Stimulated activated naive CD4-positive, alpha-beta T cell (primary cell): ENCODE data around the gene CSTF2.

Experiments
- DNase-seq, 6 experiments: peaks; one replicate each; lab custom pipeline; 2025; lab: John Stamatoyannopoulos, UW

Gene CSTF2

DNA sequence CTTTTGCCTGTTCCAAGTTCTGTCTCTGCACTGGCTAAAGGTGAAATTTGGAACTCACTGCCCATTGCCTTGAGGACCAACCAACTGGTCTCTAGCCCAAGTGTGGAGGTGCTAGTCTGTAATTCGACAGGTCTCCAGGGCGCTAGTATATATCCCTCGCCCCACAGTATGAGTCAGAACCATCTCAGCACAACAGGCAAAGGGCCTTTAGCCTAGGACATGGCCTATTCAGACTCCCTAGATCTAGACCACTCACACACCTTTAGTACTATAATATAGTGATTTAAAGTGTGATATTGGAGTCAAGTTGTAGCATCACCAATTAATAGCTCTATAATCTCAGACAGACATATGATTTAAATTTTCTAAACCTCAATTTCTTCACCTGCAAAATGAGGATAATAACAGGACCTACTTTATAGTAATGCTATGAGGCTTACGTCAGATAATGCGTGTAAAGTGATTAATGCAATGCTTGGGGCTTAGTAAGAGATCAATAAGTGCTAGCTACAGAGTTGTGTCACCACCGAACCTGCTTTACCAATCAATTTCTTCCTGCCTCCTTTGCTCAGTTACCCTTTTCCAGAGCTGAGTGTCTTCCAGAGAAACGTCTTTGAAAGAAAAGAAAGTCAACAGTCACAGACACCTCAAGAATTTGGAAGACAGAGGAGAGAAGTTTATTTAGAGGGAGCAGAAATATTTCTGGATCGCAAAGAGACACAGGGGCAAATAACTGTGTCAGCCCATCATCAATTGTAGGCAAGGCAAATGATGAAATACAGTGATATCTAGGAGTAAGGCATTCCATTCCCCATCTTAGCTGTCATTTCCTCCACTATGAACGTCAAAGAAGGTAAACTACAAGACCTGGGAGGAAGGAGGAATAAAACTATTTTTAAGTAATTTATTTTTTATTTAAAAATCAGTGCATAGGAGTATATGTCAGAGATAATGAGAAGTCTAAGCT lies 51.7 kb downstream of the CSTF2 start:
- no peak for DNase-seq

DNA sequence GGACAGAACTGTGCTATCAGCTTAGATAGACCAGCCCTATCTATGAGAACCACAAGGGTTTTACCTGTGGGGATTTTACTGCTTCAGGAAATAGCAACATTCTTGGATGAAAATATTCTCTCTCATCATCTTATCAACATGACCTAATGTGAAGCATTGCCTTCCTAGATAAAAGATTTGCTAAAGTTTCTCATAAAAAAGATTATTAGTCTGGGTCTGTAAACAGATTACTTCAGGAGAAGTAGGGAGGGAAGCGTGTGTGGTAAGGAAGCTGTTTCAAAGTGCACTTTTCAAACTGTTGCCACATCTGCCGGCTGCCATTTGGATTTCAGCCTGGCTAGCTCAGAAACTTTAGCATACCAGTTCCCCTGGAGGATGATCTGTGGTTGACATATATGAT lies 54.1 kb downstream of the CSTF2 start, which contains the start of gene NOX1:
Gene NOX1, minus strand, starts transcription at position 35 of the 400 bp plus-strand sequence. CDS start 220 bp downstream, outside the sequence.
- DNase-seq = no peak

DNA sequence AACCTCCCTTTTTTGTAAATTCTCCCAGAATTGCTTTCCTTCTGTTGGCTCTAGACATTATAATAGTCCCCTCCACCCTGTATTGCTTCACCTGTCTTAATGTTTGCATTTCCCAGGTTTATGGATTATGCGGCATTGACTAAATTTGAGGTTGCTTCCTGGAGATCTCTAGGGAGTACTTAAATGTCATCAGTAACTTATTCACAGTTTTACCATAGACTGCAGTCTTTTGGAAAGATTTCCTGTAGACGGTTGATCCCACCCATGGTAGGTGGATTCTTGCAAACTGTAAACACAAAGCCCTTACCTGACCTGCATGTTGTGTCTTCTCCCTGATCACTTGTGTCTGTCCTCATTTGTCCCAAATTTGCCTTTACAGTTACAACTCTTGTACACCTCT lies 60.2 kb downstream of the CSTF2 start:
- no peak for DNase-seq

DNA sequence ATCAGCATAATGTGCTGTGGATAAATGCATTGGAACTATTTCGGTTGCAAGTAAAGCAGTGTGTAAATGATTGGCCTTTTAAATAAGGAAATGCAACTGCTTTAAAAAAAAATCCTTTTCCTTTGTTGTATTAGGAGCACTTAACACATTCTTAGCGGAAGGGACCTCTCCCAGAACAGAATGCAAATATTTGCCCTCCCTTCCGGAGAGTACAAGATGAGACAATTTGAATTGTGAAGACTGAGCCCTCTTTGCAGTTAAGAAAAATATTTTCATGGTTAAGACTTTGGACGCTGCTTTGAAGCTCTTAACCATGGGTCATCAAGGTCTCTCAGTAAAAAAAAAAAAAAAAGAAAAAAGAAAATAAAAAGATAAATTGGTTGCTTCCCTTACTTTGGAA lies 63.5 kb downstream of the CSTF2 start:
- no peak for DNase-seq
